OCI-LY7 (cell line): ENCODE measurements around the gene AUP1. TPM values are rescaled to one million over a fixed set of nuclear protein-coding genes. Genes with fewer than 3 reads are reported as not detected.

Experiments used
- BruUV-seq: library from RNA; stranded (reverse); fragments of 400-500 nt; replicated peaks from 2 replicates; lab custom pipeline; 2021; lab: Mats Ljungman, UMichigan
- CTCF ChIA-PET: fragments of 300-600 bp; sonication (Branson Sonifier 250); formaldehyde crosslinking; loops from one replicate; lab custom pipeline; 2022; ENCODE audit warnings: antibody characterized with exemption; ENCODE audit not compliant: unreplicated experiment; lab: Charles Lee
- POLR2A ChIA-PET: fragments of 300-600 bp; sonication (Branson Sonifier 250); formaldehyde crosslinking; loops from one replicate; lab custom pipeline; 2022; ENCODE audit warnings: antibody characterized with exemption; lab: Charles Lee
- DNase-seq: peaks from one replicate; pipeline ENCODE4 v3.0.0-alpha.2; 2015; ENCODE audit warnings: low spot score
- H2AFZ ChIP-seq: fragments of 200-600 bp; sonication (generic), shearing (Covaris generic); 2 replicates; pipeline ENCODE4 v1.6.1; 2014; ENCODE audit warnings: mild to moderate bottlenecking, antibody characterized with exemption, low read length, moderate library complexity
- H3K27ac ChIP-seq: fragments of 200-600 bp; sonication (generic); 2 replicates; pipeline ENCODE4 v1.5.1; 2014; ENCODE audit warnings: mixed run types, low read depth, mild to moderate bottlenecking, moderate library complexity, low read length, inconsistent platforms; ENCODE audit not compliant: poor library complexity, severe bottlenecking
- H3K36me3 ChIP-seq: fragments of 200-600 bp; sonication (generic); 2 replicates; pipeline ENCODE4 v1.6.1; 2014; ENCODE audit warnings: mild to moderate bottlenecking, antibody characterized with exemption, low read length, moderate library complexity, mixed read lengths; ENCODE audit not compliant: insufficient read depth
- H3K4me1 ChIP-seq: fragments of 200-600 bp; sonication (generic); 2 replicates; pipeline ENCODE4 v1.5.1; 2014; ENCODE audit warnings: mild to moderate bottlenecking, low read length; ENCODE audit not compliant: insufficient read depth, poor library complexity, severe bottlenecking
- H3K4me2 ChIP-seq: fragments of 200-600 bp; sonication (generic); 2 replicates; pipeline ENCODE4 v1.6.1; 2014; ENCODE audit warnings: mild to moderate bottlenecking, low read length
- H3K4me3 ChIP-seq: fragments of 200-600 bp; sonication (generic); 2 replicates; pipeline ENCODE4 v1.5.1; 2014; ENCODE audit warnings: mild to moderate bottlenecking, low read depth, low read length; ENCODE audit not compliant: poor library complexity, severe bottlenecking
- H3K79me2 ChIP-seq: fragments of 200-600 bp; sonication (generic); 2 replicates; pipeline ENCODE4 v1.6.1; 2016; ENCODE audit warnings: low read depth, mild to moderate bottlenecking, low read length, moderate library complexity, mixed read lengths; ENCODE audit not compliant: insufficient read depth
- H3K9me2 ChIP-seq: fragments of 200-600 bp; sonication (generic); 2 replicates; pipeline ENCODE4 v1.6.1; 2016; ENCODE audit warnings: mild to moderate bottlenecking, low read length, mixed read lengths; ENCODE audit not compliant: insufficient read depth
- H3K9me3 ChIP-seq: fragments of 200-600 bp; sonication (generic); 2 replicates; pipeline ENCODE4 v1.6.1; 2014; ENCODE audit warnings: mild to moderate bottlenecking, mixed run types, low read length, mixed read lengths
- H4K20me1 ChIP-seq: fragments of 200-600 bp; sonication (generic); 2 replicates; pipeline ENCODE4 v1.6.1; 2014; ENCODE audit warnings: mild to moderate bottlenecking, antibody characterized with exemption, low read length, moderate library complexity, mixed read lengths; ENCODE audit not compliant: insufficient read depth
- CTCF ChIP-seq: fragments of 200-600 bp; sonication (generic); conservative IDR thresholded peaks from 2 replicates; pipeline ENCODE4 v1.5.1; 2014; ENCODE audit warnings: mild to moderate bottlenecking, antibody characterized with exemption, low read length, moderate library complexity, mixed read lengths
- EZH2phosphoT487 ChIP-seq: fragments of 200-600 bp; sonication (generic); IDR thresholded peaks from 2 replicates; pipeline ENCODE4 v1.6.1; 2018; ENCODE audit warnings: low read depth, borderline replicate concordance, mild to moderate bottlenecking, mixed run types, antibody characterized with exemption, low read length, moderate library complexity, mixed read lengths
- intact Hi-C: fragments of 100-400 bp; cut with micrococcal nuclease; formaldehyde crosslinking; loops from one replicate; pipeline ENCODE4 v1.10.0; 2022; ENCODE audit not compliant: unreplicated experiment
- total RNA-seq, 2 experiments: library from RNA; depleted of rRNA in 1 of 2; stranded (reverse); fragments of >200 nt in 1 of 2; shearing (Covaris generic) in 1 of 2; gene quantifications; 2 replicates each; pipeline ENCODE4 v1.2.3, GENCODE V29; 2014 to 2022

The AUP1 gene
- total RNA-seq, 2 experiments from 2014 or later = 121 to 188 TPM

- Histone ChIP-seq H3K4me1 (peaks cover 13% of the 10 kb centered on the region), H3K36me3 (no peaks in the 10 kb centered on the region), H3K9me3 (no peaks in the 10 kb centered on the region), H3K79me2 (no peaks in the 10 kb centered on the region), H2AFZ (peak overlapping the region; percentile 95), H3K27ac (no peak overlapping the region), H4K20me1 (no peaks in the 10 kb centered on the region), H3K4me3 (peak overlapping the region; percentile 94), H3K4me2 (peak overlapping the region; percentile 80), H3K9me2 (no peaks in the 10 kb centered on the region)
- BruUV-seq = TSS peak; percentile 51
- ChIA-PET POLR2A (no interaction called here), CTCF (no interaction called here)
- intact Hi-C loops = no loop called here
- TF ChIP-seq EZH2phosphoT487 = no peak
- TF ChIP-seq CTCF = no peak
- DNase-seq = peak; percentile 55
Observed at GRCh38 chr2:74554820-74555531, 25.5 kb upstream of the AUP1 start.

- ChIA-PET POLR2A (interaction anchor here (0.7 kb wide), 1 partner anchor 24 kb away, joined by 3 read pairs; no protein-coding TSS in a partner anchor), CTCF (interaction anchor here (0.6 kb wide), 1 partner anchor 97 kb away, joined by 17 read pairs; no protein-coding TSS in a partner anchor)
- intact Hi-C loops = no loop called here
- no TSS peak for BruUV-seq
- DNase-seq = peak; percentile 78
- Histone ChIP-seq H4K20me1 (no peaks in the 10 kb centered on the region), H3K9me3 (no peaks in the 10 kb centered on the region), H2AFZ (peak within 1 kb of the TSS; percentile 95), H3K9me2 (no peaks in the 10 kb centered on the region), H3K4me1 (peaks cover 13% of the 10 kb centered on the region), H3K36me3 (no peaks in the 10 kb centered on the region), H3K79me2 (no peaks in the 10 kb centered on the region), H3K4me2 (peak within 1 kb of the TSS; percentile 80), H3K27ac (no peak within 1 kb of the TSS), H3K4me3 (peak within 1 kb of the TSS; percentile 94)
- TF ChIP-seq CTCF = no peak
- no peak for TF ChIP-seq EZH2phosphoT487
Observed at GRCh38 chr2:74553892-74554819, 24.6 kb upstream of the AUP1 start, which contains the start of the genes DOK1 and LOXL3. Gene DOK1, plus strand, starts transcription at chr2:74554720. Its CDS starts 35 bp downstream, at chr2:74554755. Gene LOXL3, minus strand, starts transcription at chr2:74553942. Its CDS starts 1,308 bp downstream, at chr2:74552634.
